Vagina (tissue), 2 donors: ENCODE measurements around the gene MKI67.

Experiments used
- POLR2A ChIP-seq, 2 donors: fragments of 450-650 bp; IDR thresholded peaks; one replicate each; pipeline ENCODE4 v1.6.1; 2017; ENCODE audit warnings: antibody characterized with exemption in 2 of 2, mild to moderate bottlenecking in 2 of 2, moderate library complexity in 2 of 2
- POLR2AphosphoS5 ChIP-seq, 2 donors: sonication (generic); formaldehyde crosslinking; IDR thresholded peaks; one replicate each; pipeline ENCODE4 v1.9.0; 2017; ENCODE audit warnings: antibody characterized with exemption in 2 of 2, mild to moderate bottlenecking in 2 of 2, low read depth in 1 of 2; ENCODE audit not compliant: insufficient read depth in 1 of 2
- TF ChIP-seq, protein P1 (sequence below), 3 experiments: fragments of 450-650 bp in 2 of 3; fragments of 200-600 bp in 1 of 3; sonication (generic) in 1 of 3; IDR thresholded peaks; one replicate each; pipeline ENCODE4 v1.5.1; 2017 to 2019; ENCODE audit warnings: antibody characterized with exemption in 3 of 3, mild to moderate bottlenecking in 2 of 3, moderate library complexity in 2 of 3

GRCh38 chr10:128050121-128050516, 76.1 kb downstream of the MKI67 start:
- TF ChIP-seq, protein P1, sequence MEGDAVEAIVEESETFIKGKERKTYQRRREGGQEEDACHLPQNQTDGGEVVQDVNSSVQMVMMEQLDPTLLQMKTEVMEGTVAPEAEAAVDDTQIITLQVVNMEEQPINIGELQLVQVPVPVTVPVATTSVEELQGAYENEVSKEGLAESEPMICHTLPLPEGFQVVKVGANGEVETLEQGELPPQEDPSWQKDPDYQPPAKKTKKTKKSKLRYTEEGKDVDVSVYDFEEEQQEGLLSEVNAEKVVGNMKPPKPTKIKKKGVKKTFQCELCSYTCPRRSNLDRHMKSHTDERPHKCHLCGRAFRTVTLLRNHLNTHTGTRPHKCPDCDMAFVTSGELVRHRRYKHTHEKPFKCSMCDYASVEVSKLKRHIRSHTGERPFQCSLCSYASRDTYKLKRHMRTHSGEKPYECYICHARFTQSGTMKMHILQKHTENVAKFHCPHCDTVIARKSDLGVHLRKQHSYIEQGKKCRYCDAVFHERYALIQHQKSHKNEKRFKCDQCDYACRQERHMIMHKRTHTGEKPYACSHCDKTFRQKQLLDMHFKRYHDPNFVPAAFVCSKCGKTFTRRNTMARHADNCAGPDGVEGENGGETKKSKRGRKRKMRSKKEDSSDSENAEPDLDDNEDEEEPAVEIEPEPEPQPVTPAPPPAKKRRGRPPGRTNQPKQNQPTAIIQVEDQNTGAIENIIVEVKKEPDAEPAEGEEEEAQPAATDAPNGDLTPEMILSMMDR (IDR thresholded peaks at IDR 0.05): no peak
- TF ChIP-seq POLR2AphosphoS5 (IDR thresholded peaks at IDR 0.05; ENCODE audit: insufficient read depth in 1 of 2, low read depth in 1 of 2) (no peak), POLR2A (IDR thresholded peaks at IDR 0.05) (no peak)
